ENCODE measurements around the gene PSKH1. TPM values are rescaled to one million over a fixed set of nuclear protein-coding genes. Genes with fewer than 3 reads are reported as not detected.
"Not testable (repeated sequence)": the region's sequence is repeated elsewhere in the genome, so short reads cannot be mapped to it uniquely, and the experiment has no call there.

The PSKH1 gene
- total and polyA plus RNA-seq, 2 donors = 8.8 to 12.6 TPM

GRCh38 chr16:67971111-67971510, 78.1 kb downstream of the PSKH1 start:
- Histone ChIP-seq H3K27ac (ENCODE audit: low read depth in 1 of 2, low read length in 1 of 2) (no peak overlapping the region), H3K9me3 (ENCODE audit: control insufficient read depth in 2 of 2, insufficient read depth in 1 of 2, low read length in 1 of 2) (no peaks in the 10 kb centered on the region), H3K4me1 (ENCODE audit: control insufficient read depth in 2 of 2, insufficient read depth in 2 of 2, low read length in 2 of 2) (peaks cover 19 to 30% of the 10 kb centered on the region in 2 donors), H3K36me3 (ENCODE audit: control insufficient read depth in 2 of 2, insufficient read depth in 2 of 2, low read length in 1 of 2) (no peaks in the 10 kb centered on the region), H3K27me3 (ENCODE audit: control insufficient read depth in 2 of 2, insufficient read depth in 1 of 2, low read length in 1 of 2) (peaks cover 0 to 4% of the 10 kb centered on the region in 2 donors), H3K4me3 (ENCODE audit: low read length in 2 of 2) (no peak overlapping the region)
- 93% methylated on average over 9 of the region's 9 CpGs for WGBS
- DNase-seq (ENCODE audit: low read depth in 6 of 9, low spot score in 9 of 9) = no peak

- WGBS = 98% methylated on average over 7 of the region's 7 CpGs
- H3K4me3 ChIP-seq (ENCODE audit: low read length in 2 of 2); H3K27ac ChIP-seq (ENCODE audit: low read depth in 1 of 2, low read length in 1 of 2); DNase-seq (ENCODE audit: low read depth in 6 of 9, low spot score in 9 of 9); H3K9me3 ChIP-seq (ENCODE audit: control insufficient read depth in 2 of 2, insufficient read depth in 1 of 2, low read length in 1 of 2); H3K27me3 ChIP-seq (ENCODE audit: control insufficient read depth in 2 of 2, insufficient read depth in 1 of 2, low read length in 1 of 2); H3K36me3 ChIP-seq (ENCODE audit: control insufficient read depth in 2 of 2, insufficient read depth in 2 of 2, low read length in 1 of 2): not testable (repeated sequence)
- H3K4me1 ChIP-seq (ENCODE audit: control insufficient read depth in 2 of 2, insufficient read depth in 2 of 2, low read length in 2 of 2) = peaks cover 8 to 18% of the 10 kb centered on the region in 2 donors
Observed at GRCh38 chr16:67972285-67972684, 79.2 kb downstream of the PSKH1 start.

GRCh38 chr16:67975321-67976105, 82.5 kb downstream of the PSKH1 start:
- H3K36me3 ChIP-seq (ENCODE audit: control insufficient read depth in 2 of 2, insufficient read depth in 2 of 2, low read length in 1 of 2) = no peaks in the 10 kb centered on the region
- peaks cover 0 to 16% of the 10 kb centered on the region in 2 donors for H3K27me3 ChIP-seq (ENCODE audit: control insufficient read depth in 2 of 2, insufficient read depth in 1 of 2, low read length in 1 of 2)
- no peak overlapping the region for H3K4me3 ChIP-seq (ENCODE audit: low read length in 2 of 2)
- H3K27ac ChIP-seq (ENCODE audit: low read depth in 1 of 2, low read length in 1 of 2) = no peak overlapping the region
- H3K9me3 ChIP-seq (ENCODE audit: control insufficient read depth in 2 of 2, insufficient read depth in 1 of 2, low read length in 1 of 2) = no peaks in the 10 kb centered on the region
- H3K4me1 ChIP-seq (ENCODE audit: control insufficient read depth in 2 of 2, insufficient read depth in 2 of 2, low read length in 2 of 2) = peaks cover 0 to 5% of the 10 kb centered on the region in 2 donors
- DNase-seq (ENCODE audit: low read depth in 6 of 9, low spot score in 9 of 9) = no peak
- 85% methylated on average over 14 of the region's 14 CpGs for WGBS

GRCh38 chr16:67976205-67976604, 83.2 kb downstream of the PSKH1 start:
- H3K9me3 ChIP-seq (ENCODE audit: control insufficient read depth in 2 of 2, insufficient read depth in 1 of 2, low read length in 1 of 2) = no peaks in the 10 kb centered on the region
- H3K36me3 ChIP-seq (ENCODE audit: control insufficient read depth in 2 of 2, insufficient read depth in 2 of 2, low read length in 1 of 2) = no peaks in the 10 kb centered on the region
- WGBS = 97% methylated on average over 2 of the region's 2 CpGs
- no peak overlapping the region for H3K4me3 ChIP-seq (ENCODE audit: low read length in 2 of 2)
- H3K4me1 ChIP-seq (ENCODE audit: control insufficient read depth in 2 of 2, insufficient read depth in 2 of 2, low read length in 2 of 2) = peaks cover 0 to 5% of the 10 kb centered on the region in 2 donors
- DNase-seq (ENCODE audit: low read depth in 6 of 9, low spot score in 9 of 9) = no peak
- no peak overlapping the region for H3K27ac ChIP-seq (ENCODE audit: low read depth in 1 of 2, low read length in 1 of 2)
- H3K27me3 ChIP-seq (ENCODE audit: control insufficient read depth in 2 of 2, insufficient read depth in 1 of 2, low read length in 1 of 2) = peaks cover 0 to 17% of the 10 kb centered on the region in 2 donors

DNA sequence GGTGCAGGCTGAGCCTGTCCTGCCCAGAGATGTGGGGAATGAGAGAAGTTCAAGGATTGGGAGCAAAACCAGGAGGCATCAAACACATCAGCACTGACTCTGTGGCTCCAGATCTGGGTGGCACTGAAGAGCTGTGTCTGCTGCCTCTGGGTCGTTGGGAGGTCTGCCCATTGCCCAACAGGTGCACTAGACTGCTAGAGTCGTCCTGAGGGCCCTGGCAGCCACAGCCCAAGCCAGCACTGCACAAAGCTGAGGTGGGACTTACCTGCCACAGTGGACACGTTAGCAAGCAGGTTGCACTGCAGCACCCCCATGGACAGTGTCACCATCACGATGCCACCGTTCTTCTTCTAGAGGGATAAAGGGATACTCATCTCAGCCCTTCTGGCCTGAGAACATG, 84.0 kb downstream of the PSKH1 start:
- H3K27me3 ChIP-seq (ENCODE audit: control insufficient read depth in 2 of 2, insufficient read depth in 1 of 2, low read length in 1 of 2) = peaks cover 0 to 17% of the 10 kb centered on the region in 2 donors
- no peak for DNase-seq (ENCODE audit: low read depth in 6 of 9, low spot score in 9 of 9)
- no peak overlapping the region for H3K4me3 ChIP-seq (ENCODE audit: low read length in 2 of 2)
- no peaks in the 10 kb centered on the region for H3K9me3 ChIP-seq (ENCODE audit: control insufficient read depth in 2 of 2, insufficient read depth in 1 of 2, low read length in 1 of 2)
- peaks cover 0 to 5% of the 10 kb centered on the region in 2 donors for H3K4me1 ChIP-seq (ENCODE audit: control insufficient read depth in 2 of 2, insufficient read depth in 2 of 2, low read length in 2 of 2)
- no peak overlapping the region for H3K27ac ChIP-seq (ENCODE audit: low read depth in 1 of 2, low read length in 1 of 2)
- WGBS = 85% methylated on average over 5 of the region's 5 CpGs
- H3K36me3 ChIP-seq (ENCODE audit: control insufficient read depth in 2 of 2, insufficient read depth in 2 of 2, low read length in 1 of 2) = no peaks in the 10 kb centered on the region

DNA sequence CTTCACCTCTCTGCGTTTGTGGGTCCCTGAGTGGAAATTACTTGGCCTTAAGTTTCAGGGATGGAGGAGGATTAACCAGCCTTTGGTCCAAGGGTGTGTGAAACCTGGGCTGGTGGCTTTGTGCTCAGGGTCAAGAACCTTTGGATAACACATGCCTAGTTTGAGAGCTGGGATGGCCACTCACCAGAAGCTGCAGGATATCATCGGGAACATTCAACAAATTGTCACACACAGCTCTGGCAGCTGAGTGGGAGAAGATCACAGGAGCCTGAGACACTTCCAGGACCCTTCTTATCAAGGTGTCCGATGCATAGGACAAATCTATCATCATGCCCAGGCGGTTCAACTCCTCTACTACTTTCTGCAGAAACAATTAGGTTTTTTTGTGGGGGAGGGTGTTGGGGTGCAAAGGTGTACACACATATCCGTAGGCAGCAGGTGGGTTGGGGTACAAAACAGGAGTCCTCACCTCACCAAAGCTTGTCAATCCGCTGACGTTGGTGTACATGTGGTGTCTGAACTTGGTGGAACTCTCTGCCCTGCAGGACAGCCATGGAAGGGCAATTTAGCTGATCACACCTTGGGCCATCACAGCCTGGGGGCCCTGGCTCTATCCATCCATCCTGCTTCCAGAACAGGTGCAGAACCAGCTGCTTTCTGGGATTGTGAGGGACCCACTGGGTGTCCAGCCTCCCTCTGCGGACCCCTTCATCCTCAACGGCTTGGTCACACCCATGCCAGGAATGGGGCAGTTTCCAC, 84.6 kb downstream of the PSKH1 start:
- no peak for DNase-seq (ENCODE audit: low read depth in 6 of 9, low spot score in 9 of 9)
- Histone ChIP-seq H3K4me1 (ENCODE audit: control insufficient read depth in 2 of 2, insufficient read depth in 2 of 2, low read length in 2 of 2) (peaks cover 0 to 5% of the 10 kb centered on the region in 2 donors), H3K27me3 (ENCODE audit: control insufficient read depth in 2 of 2, insufficient read depth in 1 of 2, low read length in 1 of 2) (peaks cover 0 to 17% of the 10 kb centered on the region in 2 donors), H3K27ac (ENCODE audit: low read depth in 1 of 2, low read length in 1 of 2) (no peak overlapping the region), H3K9me3 (ENCODE audit: control insufficient read depth in 2 of 2, insufficient read depth in 1 of 2, low read length in 1 of 2) (no peaks in the 10 kb centered on the region), H3K36me3 (ENCODE audit: control insufficient read depth in 2 of 2, insufficient read depth in 2 of 2, low read length in 1 of 2) (no peaks in the 10 kb centered on the region), H3K4me3 (ENCODE audit: low read length in 2 of 2) (no peak overlapping the region)
- 96% methylated on average over 9 of the region's 9 CpGs for WGBS

Other genes starting within 250 kb of the PSKH1 start
- 19.7 TPM for gene CARMIL2, start 248.1 kb upstream of the PSKH1 start, total RNA-seq
- 85.6 TPM for gene CARMIL2, start 248.1 kb upstream of the PSKH1 start, polyA plus RNA-seq
- 15.3 TPM for gene ACD, start 233.0 kb upstream of the PSKH1 start, total RNA-seq
- gene ACD, start 233.0 kb upstream of the PSKH1 start, polyA plus RNA-seq = 23.4 TPM
- 4.6 TPM for gene PARD6A, start 232.3 kb upstream of the PSKH1 start, total RNA-seq
- 5.9 TPM for gene PARD6A, start 232.3 kb upstream of the PSKH1 start, polyA plus RNA-seq
- gene ENKD1, start 226.5 kb upstream of the PSKH1 start, total RNA-seq = 12.0 TPM
- gene ENKD1, start 226.5 kb upstream of the PSKH1 start, polyA plus RNA-seq = 31.3 TPM
- gene C16orf86, start 226.4 kb upstream of the PSKH1 start, total RNA-seq = 5.3 TPM
- 9.4 TPM for gene C16orf86, start 226.4 kb upstream of the PSKH1 start, polyA plus RNA-seq
- gene GFOD2, start 173.9 kb upstream of the PSKH1 start, total RNA-seq = 10.2 TPM
- 11.3 TPM for gene GFOD2, start 173.9 kb upstream of the PSKH1 start, polyA plus RNA-seq
- 3.7 TPM for gene RANBP10, start 86.7 kb upstream of the PSKH1 start, total RNA-seq
- gene RANBP10, start 86.7 kb upstream of the PSKH1 start, polyA plus RNA-seq = 10.7 TPM
- gene TSNAXIP1, start 86.4 kb upstream of the PSKH1 start, total RNA-seq = 0.76 TPM
- 2.0 TPM for gene TSNAXIP1, start 86.4 kb upstream of the PSKH1 start, polyA plus RNA-seq
- 38.2 TPM for gene THAP11, start 50.9 kb upstream of the PSKH1 start, total RNA-seq
- 25.7 TPM for gene THAP11, start 50.9 kb upstream of the PSKH1 start, polyA plus RNA-seq
- 50.7 TPM for gene NUTF2, start 46.3 kb upstream of the PSKH1 start, total RNA-seq
- gene NUTF2, start 46.3 kb upstream of the PSKH1 start, polyA plus RNA-seq = 106 TPM
- 25.4 TPM for gene CENPT, start 45.6 kb upstream of the PSKH1 start, total RNA-seq
- gene CENPT, start 45.6 kb upstream of the PSKH1 start, polyA plus RNA-seq = 101 TPM
- 39.7 TPM for gene EDC4, start 20.2 kb upstream of the PSKH1 start, total RNA-seq
- gene EDC4, start 20.2 kb upstream of the PSKH1 start, polyA plus RNA-seq = 45.0 TPM
- gene NRN1L, start 8.4 kb upstream of the PSKH1 start, total RNA-seq = 0.28 TPM
- gene NRN1L, start 8.4 kb upstream of the PSKH1 start, polyA plus RNA-seq = 5.6 TPM
- gene CTRL, start 38.6 kb downstream of the PSKH1 start, total RNA-seq = 0.61 TPM
- gene CTRL, start 38.6 kb downstream of the PSKH1 start, polyA plus RNA-seq = 6.4 TPM
- 258 TPM for gene PSMB10, start 43.6 kb downstream of the PSKH1 start, total RNA-seq
- 109 TPM for gene PSMB10, start 43.6 kb downstream of the PSKH1 start, polyA plus RNA-seq
- gene LCAT, start 50.9 kb downstream of the PSKH1 start, total RNA-seq = 4.4 TPM
- 51.9 TPM for gene LCAT, start 50.9 kb downstream of the PSKH1 start, polyA plus RNA-seq
- 13.4 TPM for gene SLC12A4, start 75.4 kb downstream of the PSKH1 start, total RNA-seq
- gene SLC12A4, start 75.4 kb downstream of the PSKH1 start, polyA plus RNA-seq = 22.6 TPM
- gene DPEP3, start 87.2 kb downstream of the PSKH1 start, total RNA-seq = 0.14 TPM
- 0.23 TPM for gene DPEP3, start 87.2 kb downstream of the PSKH1 start, polyA plus RNA-seq
- gene DPEP2, start 106.2 kb downstream of the PSKH1 start, total RNA-seq = 5.6 TPM
- 19.0 TPM for gene DPEP2, start 106.2 kb downstream of the PSKH1 start, polyA plus RNA-seq
- not detected for gene DPEP2NB, start 122.7 kb downstream of the PSKH1 start, total RNA-seq
- gene DPEP2NB, start 122.7 kb downstream of the PSKH1 start, polyA plus RNA-seq = 0.18 TPM
- 10.6 TPM for gene DDX28, start 130.0 kb downstream of the PSKH1 start, total RNA-seq
- gene DDX28, start 130.0 kb downstream of the PSKH1 start, polyA plus RNA-seq = 11.9 TPM
- gene DUS2, start 130.0 kb downstream of the PSKH1 start, total RNA-seq = 11.1 TPM
- 12.2 TPM for gene DUS2, start 130.0 kb downstream of the PSKH1 start, polyA plus RNA-seq
- 149 TPM for gene NFATC3, start 192.1 kb downstream of the PSKH1 start, total RNA-seq
- gene NFATC3, start 192.1 kb downstream of the PSKH1 start, polyA plus RNA-seq = 37.4 TPM

All from thymus (tissue), 11 donors.